ENCODE results near the gene FMNL2. TPM values are rescaled to one million over a fixed set of nuclear protein-coding genes. Genes with fewer than 3 reads are reported as not detected.

Gene FMNL2
- polyA plus RNA-seq, 1 donor from 2014 or later: 86.5 TPM

DNA sequence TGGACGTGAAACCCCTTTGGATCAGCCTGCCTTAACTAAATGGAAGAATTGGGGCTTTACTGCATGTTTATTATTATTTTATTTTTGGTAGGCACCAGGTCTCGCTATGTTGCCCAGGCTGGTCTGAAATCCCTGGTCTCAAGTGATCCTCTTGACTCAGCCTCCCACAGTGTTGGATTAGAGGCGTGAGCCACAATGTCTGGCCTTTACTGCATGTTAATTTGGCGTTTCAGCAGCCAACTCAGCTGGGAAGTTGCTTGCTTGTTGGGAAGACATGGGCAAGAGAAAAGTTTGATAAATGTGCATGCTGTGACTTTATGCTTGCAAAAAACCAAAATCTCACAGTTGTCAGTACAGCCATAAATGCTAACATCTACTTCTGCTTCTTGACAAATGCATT lies 105.1 kb downstream of the FMNL2 start:
- Histone ChIP-seq H3K9me3 (ENCODE audit: low read length) (no peaks in the 10 kb centered on the region), H3K9ac (ENCODE audit: low read length) (no peak overlapping the region), H3K27ac (ENCODE audit: low read length) (no peak overlapping the region), H3K4me2 (ENCODE audit: low read length) (no peak overlapping the region), H3K9me2 (ENCODE audit: insufficient read depth, low read length) (no peaks in the 10 kb centered on the region), H4K20me1 (ENCODE audit: insufficient read depth) (no peaks in the 10 kb centered on the region), H2AFZ (ENCODE audit: low read depth, low read length) (no peak overlapping the region), H3K27me3 (ENCODE audit: insufficient read depth, low read depth, low read length) (no peaks in the 10 kb centered on the region), H3F3A (ENCODE audit: insufficient read depth, low read length, poor library complexity, severe bottlenecking) (no peaks in the 10 kb centered on the region), H3K4me3 (ENCODE audit: low read length) (no peak overlapping the region), H3K79me2 (replicated peaks; ENCODE audit: insufficient read depth, low read length) (peaks cover 45% of the 10 kb centered on the region), H3K36me3 (ENCODE audit: insufficient read depth, low read length) (no peaks in the 10 kb centered on the region)
- TF ChIP-seq EZH2 (IDR thresholded peaks at IDR 0.05; ENCODE audit: borderline replicate concordance, insufficient read depth, low read length, poor library complexity, severe bottlenecking): no peak
- TF ChIP-seq, protein P1, sequence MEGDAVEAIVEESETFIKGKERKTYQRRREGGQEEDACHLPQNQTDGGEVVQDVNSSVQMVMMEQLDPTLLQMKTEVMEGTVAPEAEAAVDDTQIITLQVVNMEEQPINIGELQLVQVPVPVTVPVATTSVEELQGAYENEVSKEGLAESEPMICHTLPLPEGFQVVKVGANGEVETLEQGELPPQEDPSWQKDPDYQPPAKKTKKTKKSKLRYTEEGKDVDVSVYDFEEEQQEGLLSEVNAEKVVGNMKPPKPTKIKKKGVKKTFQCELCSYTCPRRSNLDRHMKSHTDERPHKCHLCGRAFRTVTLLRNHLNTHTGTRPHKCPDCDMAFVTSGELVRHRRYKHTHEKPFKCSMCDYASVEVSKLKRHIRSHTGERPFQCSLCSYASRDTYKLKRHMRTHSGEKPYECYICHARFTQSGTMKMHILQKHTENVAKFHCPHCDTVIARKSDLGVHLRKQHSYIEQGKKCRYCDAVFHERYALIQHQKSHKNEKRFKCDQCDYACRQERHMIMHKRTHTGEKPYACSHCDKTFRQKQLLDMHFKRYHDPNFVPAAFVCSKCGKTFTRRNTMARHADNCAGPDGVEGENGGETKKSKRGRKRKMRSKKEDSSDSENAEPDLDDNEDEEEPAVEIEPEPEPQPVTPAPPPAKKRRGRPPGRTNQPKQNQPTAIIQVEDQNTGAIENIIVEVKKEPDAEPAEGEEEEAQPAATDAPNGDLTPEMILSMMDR (IDR thresholded peaks at IDR 0.05; ENCODE audit: poor library complexity, severe bottlenecking): no peak
- TF ChIP-seq MXI1 (conservative IDR thresholded peaks at IDR 0.05; ENCODE audit: poor library complexity, severe bottlenecking): no peak
- TF ChIP-seq SMC3 (conservative IDR thresholded peaks at IDR 0.05; ENCODE audit: poor library complexity): no peak
- TF ChIP-seq, protein P2, sequence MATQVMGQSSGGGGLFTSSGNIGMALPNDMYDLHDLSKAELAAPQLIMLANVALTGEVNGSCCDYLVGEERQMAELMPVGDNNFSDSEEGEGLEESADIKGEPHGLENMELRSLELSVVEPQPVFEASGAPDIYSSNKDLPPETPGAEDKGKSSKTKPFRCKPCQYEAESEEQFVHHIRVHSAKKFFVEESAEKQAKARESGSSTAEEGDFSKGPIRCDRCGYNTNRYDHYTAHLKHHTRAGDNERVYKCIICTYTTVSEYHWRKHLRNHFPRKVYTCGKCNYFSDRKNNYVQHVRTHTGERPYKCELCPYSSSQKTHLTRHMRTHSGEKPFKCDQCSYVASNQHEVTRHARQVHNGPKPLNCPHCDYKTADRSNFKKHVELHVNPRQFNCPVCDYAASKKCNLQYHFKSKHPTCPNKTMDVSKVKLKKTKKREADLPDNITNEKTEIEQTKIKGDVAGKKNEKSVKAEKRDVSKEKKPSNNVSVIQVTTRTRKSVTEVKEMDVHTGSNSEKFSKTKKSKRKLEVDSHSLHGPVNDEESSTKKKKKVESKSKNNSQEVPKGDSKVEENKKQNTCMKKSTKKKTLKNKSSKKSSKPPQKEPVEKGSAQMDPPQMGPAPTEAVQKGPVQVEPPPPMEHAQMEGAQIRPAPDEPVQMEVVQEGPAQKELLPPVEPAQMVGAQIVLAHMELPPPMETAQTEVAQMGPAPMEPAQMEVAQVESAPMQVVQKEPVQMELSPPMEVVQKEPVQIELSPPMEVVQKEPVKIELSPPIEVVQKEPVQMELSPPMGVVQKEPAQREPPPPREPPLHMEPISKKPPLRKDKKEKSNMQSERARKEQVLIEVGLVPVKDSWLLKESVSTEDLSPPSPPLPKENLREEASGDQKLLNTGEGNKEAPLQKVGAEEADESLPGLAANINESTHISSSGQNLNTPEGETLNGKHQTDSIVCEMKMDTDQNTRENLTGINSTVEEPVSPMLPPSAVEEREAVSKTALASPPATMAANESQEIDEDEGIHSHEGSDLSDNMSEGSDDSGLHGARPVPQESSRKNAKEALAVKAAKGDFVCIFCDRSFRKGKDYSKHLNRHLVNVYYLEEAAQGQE (IDR thresholded peaks at IDR 0.05; ENCODE audit: borderline replicate concordance): no peak
- TF ChIP-seq TAF1 (IDR thresholded peaks at IDR 0.05; ENCODE audit: low read depth): no peak
- TF ChIP-seq POLR2AphosphoS5 (IDR thresholded peaks at IDR 0.05): no peak
- no peak for TF ChIP-seq EP300 (conservative IDR thresholded peaks at IDR 0.05; ENCODE audit: poor library complexity, severe bottlenecking)
- TF ChIP-seq RAD21 (conservative IDR thresholded peaks at IDR 0.05): no peak

DNA sequence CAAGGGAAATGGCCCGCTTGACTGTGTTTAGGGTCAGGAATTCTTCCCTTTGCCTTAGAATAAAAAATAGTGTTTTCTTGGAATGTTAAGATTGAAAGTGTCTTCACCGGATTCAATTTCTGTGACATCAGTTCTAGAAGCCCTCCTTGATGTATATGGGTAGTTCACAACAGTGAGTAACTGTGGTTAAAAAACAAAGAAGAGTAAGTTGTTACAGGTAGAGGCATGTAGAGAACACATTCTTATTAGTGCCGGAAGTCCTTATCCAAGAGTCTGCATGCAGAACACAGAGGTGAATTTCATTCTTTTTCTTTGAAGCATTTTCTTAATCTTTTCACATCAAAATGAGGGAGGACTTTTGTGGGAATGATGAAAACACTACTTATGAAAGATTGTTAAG lies 105.5 kb downstream of the FMNL2 start:
- no peak overlapping the region for H2AFZ ChIP-seq (ENCODE audit: low read depth, low read length)
- no peak overlapping the region for H3K27ac ChIP-seq (ENCODE audit: low read length)
- H3K4me2 ChIP-seq (ENCODE audit: low read length): no peak overlapping the region
- H3K9ac ChIP-seq (ENCODE audit: low read length): no peak overlapping the region
- no peaks in the 10 kb centered on the region for H3K9me2 ChIP-seq (ENCODE audit: insufficient read depth, low read length)
- no peaks in the 10 kb centered on the region for H3K9me3 ChIP-seq (ENCODE audit: low read length)
- TF ChIP-seq RAD21 (conservative IDR thresholded peaks at IDR 0.05): no peak
- no peak for TF ChIP-seq EZH2 (IDR thresholded peaks at IDR 0.05; ENCODE audit: borderline replicate concordance, insufficient read depth, low read length, poor library complexity, severe bottlenecking)
- TF ChIP-seq, protein P1 (IDR thresholded peaks at IDR 0.05; ENCODE audit: poor library complexity, severe bottlenecking): no peak
- no peak for TF ChIP-seq POLR2AphosphoS5 (IDR thresholded peaks at IDR 0.05)
- TF ChIP-seq TAF1 (IDR thresholded peaks at IDR 0.05; ENCODE audit: low read depth): no peak
- TF ChIP-seq, protein P2 (IDR thresholded peaks at IDR 0.05; ENCODE audit: borderline replicate concordance): no peak
- TF ChIP-seq EP300 (conservative IDR thresholded peaks at IDR 0.05; ENCODE audit: poor library complexity, severe bottlenecking): no peak
- no peak for TF ChIP-seq SMC3 (conservative IDR thresholded peaks at IDR 0.05; ENCODE audit: poor library complexity)
- TF ChIP-seq MXI1 (conservative IDR thresholded peaks at IDR 0.05; ENCODE audit: poor library complexity, severe bottlenecking): no peak
- H4K20me1 ChIP-seq (ENCODE audit: insufficient read depth): no peaks in the 10 kb centered on the region
- no peaks in the 10 kb centered on the region for H3K36me3 ChIP-seq (ENCODE audit: insufficient read depth, low read length)
- H3K4me3 ChIP-seq (ENCODE audit: low read length): no peak overlapping the region
- no peaks in the 10 kb centered on the region for H3K27me3 ChIP-seq (ENCODE audit: insufficient read depth, low read depth, low read length)
- peaks cover 45% of the 10 kb centered on the region for H3K79me2 ChIP-seq (replicated peaks; ENCODE audit: insufficient read depth, low read length)
- no peaks in the 10 kb centered on the region for H3F3A ChIP-seq (ENCODE audit: insufficient read depth, low read length, poor library complexity, severe bottlenecking)
